GM12875 (cell line): ENCODE measurements around the gene PALM2AKAP2.

ENCODE experiments used
- H3K4me3 ChIP-seq: one replicate; pipeline ENCODE4 v1.5.1; 2011; ENCODE audit warnings: low read depth, low read length, control low read depth
- TF ChIP-seq, protein P1 (sequence below): IDR thresholded peaks from 2 replicates; pipeline ENCODE4 v1.5.1; 2011; ENCODE audit warnings: low read depth, mild to moderate bottlenecking, control low read depth, inconsistent platforms, low read length, moderate library complexity, borderline replicate concordance; ENCODE audit not compliant: insufficient read depth

PALM2AKAP2 gene

DNA sequence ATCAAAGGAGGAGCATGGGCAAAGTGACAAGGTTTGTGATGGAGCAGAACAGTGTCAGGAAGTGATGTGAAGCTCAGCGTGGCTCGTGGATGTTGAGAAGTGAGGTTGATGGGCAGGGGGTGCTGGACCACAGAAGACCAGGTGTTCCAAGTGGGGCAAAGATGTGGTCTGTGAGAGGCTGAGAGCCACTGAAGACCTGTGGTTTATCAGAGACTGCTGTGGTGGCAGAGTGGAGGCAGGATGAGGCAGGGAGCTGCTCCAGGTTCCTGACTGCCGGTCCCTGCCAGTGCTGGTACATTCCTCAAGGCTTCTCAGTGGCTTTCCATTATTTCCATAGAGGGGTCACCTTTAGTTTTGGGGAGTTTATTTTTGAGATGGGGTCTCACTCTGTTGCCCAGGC lies 19.1 kb downstream of the PALM2AKAP2 start:
- TF ChIP-seq, protein P1, sequence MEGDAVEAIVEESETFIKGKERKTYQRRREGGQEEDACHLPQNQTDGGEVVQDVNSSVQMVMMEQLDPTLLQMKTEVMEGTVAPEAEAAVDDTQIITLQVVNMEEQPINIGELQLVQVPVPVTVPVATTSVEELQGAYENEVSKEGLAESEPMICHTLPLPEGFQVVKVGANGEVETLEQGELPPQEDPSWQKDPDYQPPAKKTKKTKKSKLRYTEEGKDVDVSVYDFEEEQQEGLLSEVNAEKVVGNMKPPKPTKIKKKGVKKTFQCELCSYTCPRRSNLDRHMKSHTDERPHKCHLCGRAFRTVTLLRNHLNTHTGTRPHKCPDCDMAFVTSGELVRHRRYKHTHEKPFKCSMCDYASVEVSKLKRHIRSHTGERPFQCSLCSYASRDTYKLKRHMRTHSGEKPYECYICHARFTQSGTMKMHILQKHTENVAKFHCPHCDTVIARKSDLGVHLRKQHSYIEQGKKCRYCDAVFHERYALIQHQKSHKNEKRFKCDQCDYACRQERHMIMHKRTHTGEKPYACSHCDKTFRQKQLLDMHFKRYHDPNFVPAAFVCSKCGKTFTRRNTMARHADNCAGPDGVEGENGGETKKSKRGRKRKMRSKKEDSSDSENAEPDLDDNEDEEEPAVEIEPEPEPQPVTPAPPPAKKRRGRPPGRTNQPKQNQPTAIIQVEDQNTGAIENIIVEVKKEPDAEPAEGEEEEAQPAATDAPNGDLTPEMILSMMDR, result no peak
- no peak overlapping the region for H3K4me3 ChIP-seq

DNA sequence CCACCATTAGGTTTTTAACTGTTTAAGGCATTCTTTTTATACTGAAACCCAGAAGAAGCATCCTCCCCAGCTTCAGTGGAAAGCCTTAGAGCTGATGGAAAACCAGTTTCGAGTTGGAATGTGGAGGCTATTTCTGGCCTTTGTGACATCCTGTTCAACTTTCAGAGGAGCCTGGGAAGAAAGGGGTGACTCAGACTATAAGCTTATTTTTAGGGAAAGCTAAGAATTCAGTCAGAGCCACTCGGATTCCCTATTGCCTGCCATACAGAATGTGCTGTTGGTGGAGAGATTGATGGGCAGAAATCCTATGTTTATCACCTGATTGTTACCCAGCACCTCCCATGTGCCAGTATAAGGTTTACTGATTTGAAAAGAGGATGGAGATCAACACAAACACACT lies 19.8 kb downstream of the PALM2AKAP2 start:
- H3K4me3 ChIP-seq, result no peak overlapping the region
- TF ChIP-seq, protein P1, result no peak

DNA sequence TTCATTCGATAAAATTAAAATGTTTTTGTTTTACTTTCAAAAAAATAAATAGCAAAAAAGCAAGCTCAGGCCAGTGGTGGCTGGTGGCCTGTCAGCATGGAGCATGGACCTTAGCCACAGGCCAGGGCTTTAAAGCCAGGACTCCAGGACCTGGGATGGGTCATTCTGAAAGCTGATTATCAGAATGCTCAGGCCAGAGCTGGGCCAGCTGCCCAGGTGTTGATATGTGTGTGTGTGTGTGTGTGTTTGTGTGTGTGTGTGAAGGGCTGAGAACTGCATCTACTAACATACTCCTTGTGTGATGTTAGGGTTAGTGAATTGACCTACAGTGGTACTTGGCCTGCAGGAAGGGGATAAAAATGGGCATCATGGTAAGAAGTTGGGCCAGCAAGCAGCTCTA lies 21.5 kb downstream of the PALM2AKAP2 start:
- TF ChIP-seq, protein P1, result no peak

DNA sequence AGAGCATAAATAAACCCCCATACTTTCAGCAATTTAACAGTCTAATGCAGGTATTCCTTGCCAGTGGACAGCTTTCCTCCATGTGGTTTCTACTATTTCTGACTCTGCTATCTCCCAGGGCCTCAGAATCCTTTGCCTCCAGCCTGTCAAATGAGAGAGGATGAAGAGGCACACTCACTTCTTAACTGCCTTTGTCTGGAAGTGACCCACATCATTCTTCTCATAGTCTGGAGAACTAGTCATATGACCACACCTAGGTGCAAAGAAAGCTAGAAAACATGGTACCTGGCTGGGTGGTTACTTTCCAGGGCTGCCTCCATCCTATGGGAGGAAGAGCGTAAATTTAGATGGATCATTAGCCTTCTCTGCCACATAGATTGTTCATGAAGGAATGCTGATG lies 22.5 kb downstream of the PALM2AKAP2 start:
- H3K4me3 ChIP-seq, result no peak overlapping the region
- TF ChIP-seq, protein P1, result no peak

More for the DNA sequence above, 21.5 kb downstream of the PALM2AKAP2 start:
- no peak overlapping the region for H3K4me3 ChIP-seq

DNA sequence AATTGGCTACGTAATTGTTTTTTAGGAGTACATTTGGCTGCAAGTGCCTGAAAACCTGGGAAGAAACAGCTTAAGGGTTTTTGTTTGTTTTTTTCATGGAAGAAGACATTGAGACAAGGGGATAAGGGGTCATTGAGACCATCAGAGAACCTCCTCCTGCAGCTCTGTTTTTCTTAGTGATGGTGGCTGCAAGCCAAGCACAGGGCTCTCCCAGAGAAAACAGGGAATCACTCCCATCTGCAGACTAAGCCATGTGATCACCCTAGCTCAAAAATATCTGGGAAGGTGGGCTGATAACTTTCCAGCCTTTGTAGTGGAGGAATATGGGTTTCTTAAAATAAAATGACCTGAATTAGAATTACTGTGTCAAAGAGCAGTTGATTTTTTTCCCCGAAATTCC lies 25.1 kb downstream of the PALM2AKAP2 start:
- TF ChIP-seq, protein P1, result no peak
- no peak overlapping the region for H3K4me3 ChIP-seq

DNA sequence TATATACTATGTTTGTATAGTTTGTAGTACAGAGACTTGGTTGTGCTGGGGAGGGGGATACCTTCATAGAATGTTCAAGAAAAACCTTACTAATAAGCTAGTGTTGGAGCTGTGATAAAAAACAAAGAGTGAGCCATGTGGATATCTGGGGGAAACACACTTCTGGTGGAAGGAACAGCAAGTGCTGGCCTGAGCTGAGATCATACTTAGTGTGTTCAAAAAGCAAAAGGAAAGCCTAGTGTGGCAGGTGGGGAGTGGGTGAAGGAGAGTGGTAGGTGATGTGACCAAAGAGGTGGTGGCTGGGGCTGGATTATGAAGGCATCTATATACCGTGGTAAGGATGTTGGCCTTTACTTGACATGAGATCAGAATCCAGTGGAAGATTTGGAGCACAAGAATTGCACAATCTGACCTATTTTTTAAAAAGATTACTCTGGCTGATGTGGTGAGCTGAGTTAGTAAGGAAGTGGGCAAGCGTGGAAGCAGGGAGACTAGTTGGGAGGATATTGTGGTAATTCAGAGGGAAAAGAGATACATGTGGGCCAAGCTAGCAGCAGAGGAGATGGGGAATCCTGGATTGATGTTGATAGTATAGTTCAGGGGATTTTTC lies 26.6 kb downstream of the PALM2AKAP2 start:
- TF ChIP-seq, protein P1, result no peak

DNA sequence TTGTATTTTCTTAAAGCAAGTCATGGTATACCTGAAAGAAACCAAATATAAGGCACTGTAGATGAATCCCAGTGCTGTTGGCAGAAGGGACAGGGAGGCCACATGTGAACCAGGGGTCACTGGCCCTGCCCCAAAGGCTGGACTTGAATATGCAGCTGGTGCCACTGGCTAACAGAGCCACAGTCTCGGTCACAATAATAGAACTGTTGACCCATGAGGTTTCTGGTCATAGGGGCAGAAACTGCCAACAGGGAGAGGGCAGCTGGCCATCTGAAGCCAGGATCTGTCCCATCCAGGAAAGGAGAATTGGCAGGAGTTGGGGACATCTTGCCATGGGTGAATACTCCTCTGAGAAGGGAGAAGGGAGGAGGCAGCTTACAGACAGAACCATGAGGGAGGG lies 31.9 kb downstream of the PALM2AKAP2 start:
- H3K4me3 ChIP-seq, result no peak overlapping the region
- TF ChIP-seq, protein P1, result no peak

More for the DNA sequence above, 26.6 kb downstream of the PALM2AKAP2 start:
- no peak overlapping the region for H3K4me3 ChIP-seq
